ENCODE measurements around the gene PTCH2. TPM values are rescaled to one million over a fixed set of nuclear protein-coding genes. Genes with fewer than 3 reads are reported as not detected.
A peak's percentile ranks its signal among the peaks of the same experiment; 100 is the strongest.

The PTCH2 gene, protein sequence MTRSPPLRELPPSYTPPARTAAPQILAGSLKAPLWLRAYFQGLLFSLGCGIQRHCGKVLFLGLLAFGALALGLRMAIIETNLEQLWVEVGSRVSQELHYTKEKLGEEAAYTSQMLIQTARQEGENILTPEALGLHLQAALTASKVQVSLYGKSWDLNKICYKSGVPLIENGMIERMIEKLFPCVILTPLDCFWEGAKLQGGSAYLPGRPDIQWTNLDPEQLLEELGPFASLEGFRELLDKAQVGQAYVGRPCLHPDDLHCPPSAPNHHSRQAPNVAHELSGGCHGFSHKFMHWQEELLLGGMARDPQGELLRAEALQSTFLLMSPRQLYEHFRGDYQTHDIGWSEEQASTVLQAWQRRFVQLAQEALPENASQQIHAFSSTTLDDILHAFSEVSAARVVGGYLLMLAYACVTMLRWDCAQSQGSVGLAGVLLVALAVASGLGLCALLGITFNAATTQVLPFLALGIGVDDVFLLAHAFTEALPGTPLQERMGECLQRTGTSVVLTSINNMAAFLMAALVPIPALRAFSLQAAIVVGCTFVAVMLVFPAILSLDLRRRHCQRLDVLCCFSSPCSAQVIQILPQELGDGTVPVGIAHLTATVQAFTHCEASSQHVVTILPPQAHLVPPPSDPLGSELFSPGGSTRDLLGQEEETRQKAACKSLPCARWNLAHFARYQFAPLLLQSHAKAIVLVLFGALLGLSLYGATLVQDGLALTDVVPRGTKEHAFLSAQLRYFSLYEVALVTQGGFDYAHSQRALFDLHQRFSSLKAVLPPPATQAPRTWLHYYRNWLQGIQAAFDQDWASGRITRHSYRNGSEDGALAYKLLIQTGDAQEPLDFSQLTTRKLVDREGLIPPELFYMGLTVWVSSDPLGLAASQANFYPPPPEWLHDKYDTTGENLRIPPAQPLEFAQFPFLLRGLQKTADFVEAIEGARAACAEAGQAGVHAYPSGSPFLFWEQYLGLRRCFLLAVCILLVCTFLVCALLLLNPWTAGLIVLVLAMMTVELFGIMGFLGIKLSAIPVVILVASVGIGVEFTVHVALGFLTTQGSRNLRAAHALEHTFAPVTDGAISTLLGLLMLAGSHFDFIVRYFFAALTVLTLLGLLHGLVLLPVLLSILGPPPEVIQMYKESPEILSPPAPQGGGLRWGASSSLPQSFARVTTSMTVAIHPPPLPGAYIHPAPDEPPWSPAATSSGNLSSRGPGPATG
- under 0.01 and 0.05 TPM in 2 replicates for total RNA-seq

DNA sequence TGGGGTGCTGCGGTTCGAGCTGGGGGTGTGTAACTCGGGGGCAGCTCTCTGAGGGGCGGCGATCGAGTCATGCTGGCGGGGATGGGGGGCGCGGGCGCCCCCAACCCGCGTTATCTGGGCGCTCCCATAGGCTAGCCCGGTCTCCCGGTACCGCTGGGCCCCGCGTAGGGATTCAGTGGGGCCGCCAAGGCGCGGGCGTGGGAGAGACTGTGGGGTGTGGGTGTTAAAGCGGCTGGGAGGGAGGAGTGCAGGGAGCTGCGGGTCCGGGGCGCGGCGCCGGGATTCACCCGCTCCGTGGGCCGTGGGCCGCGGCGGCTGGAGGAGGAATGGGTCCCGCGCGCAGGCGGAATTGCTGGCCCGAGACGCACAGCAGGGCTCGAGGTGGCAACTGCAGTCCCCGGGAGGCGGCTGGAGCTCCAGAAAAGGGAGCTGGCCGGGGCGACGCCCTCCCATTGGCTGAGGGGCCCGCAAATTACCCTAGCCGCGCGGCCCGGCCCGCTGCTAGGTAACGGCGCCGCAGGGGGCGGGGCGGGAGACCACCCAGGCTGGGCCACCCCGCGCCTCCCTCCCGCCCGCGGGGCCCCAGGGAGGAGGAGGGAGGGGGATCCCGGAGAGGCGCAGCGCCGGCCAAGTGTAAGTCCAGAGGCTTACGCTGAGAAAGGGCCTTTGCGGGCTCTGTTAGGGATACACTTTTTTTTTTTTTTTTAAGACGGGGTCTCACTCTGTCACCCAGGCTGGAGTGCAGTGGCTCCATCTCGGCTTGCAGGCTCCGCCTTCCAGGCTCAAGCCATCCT lies at the start of gene PTCH2:
Gene PTCH2, minus strand, starts transcription at position 392 of the 794 bp plus-strand sequence. Its CDS starts 321 bp downstream, at position 71.
- peak; percentile 60 for DNase-seq

DNA sequence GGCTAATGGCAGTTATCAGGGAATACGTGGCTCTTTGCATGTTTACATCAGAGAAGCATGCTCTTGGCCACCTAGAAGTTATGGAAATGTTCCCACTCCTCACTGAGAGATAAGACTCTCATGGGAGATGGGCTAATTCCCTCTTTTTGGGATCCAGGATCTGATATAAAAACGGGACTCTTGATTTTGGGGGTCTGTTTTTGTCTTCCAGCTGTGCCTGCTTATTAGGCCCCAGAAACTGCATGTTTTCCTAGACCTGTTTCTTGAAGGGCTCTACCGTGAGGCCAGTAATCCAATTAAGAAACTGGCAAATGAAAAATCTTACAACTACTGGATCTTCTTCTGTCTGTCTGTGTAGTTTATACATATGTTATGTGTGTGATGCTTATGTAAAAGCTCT lies 47.0 kb upstream of the PTCH2 start:
- DNase-seq, result no peak

- no peak for DNase-seq
Observed at GRCh38 chr1:44885406-44885805, 42.4 kb upstream of the PTCH2 start.

DNA sequence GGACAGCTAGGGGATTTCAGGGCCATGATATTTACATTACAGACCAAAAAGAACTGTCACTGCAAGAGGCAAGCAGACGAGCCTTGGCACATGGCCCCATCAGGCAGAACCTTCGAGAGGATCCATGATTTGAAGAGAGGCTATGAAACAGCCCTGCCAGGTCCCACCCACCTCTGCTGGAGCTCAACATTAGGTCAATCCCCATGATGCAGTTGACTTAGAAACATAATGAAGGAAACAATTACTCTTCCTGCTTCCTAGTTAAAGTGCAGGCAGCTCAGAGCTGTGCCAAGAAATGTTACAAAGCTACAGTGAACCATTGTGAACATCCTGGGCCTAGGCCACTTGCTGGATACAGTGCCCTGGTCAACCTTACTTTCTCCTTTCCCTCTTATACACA lies 41.7 kb upstream of the PTCH2 start:
- DNase-seq, result peak; percentile 86

GRCh38 chr1:44881011-44881632 lies 38.1 kb upstream of the PTCH2 start:
- DNase-seq, result no peak

- DNase-seq, result no peak
Observed at GRCh38 chr1:44874155-44874554, 31.1 kb upstream of the PTCH2 start.

GRCh38 chr1:44870096-44870495 lies 27.0 kb upstream of the PTCH2 start:
- no peak for DNase-seq

DNA sequence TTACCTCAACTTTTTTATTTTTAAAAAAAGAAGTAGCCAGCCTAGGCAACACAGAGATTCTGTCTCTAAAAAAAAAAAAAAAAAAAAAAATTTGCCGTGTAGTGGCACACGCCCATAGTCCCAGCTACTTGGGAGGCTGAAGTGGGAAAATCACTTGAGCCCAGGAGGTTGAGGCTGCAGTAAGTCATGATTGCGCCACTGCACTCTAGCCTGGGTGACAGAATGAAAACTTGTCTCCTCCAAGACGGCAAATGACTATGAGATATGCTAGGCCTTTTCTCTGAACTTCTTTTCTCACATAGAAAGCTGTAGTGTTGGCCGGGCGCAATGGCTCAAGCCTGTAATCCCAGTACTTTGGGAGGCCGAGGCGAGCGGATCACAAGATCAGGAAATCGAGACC lies 24.7 kb upstream of the PTCH2 start:
- no peak for DNase-seq

- no peak for DNase-seq
Observed at GRCh38 chr1:44862829-44863401, 19.9 kb upstream of the PTCH2 start.

- DNase-seq, result no peak
Observed at GRCh38 chr1:44860891-44861425, 17.9 kb upstream of the PTCH2 start.

DNA sequence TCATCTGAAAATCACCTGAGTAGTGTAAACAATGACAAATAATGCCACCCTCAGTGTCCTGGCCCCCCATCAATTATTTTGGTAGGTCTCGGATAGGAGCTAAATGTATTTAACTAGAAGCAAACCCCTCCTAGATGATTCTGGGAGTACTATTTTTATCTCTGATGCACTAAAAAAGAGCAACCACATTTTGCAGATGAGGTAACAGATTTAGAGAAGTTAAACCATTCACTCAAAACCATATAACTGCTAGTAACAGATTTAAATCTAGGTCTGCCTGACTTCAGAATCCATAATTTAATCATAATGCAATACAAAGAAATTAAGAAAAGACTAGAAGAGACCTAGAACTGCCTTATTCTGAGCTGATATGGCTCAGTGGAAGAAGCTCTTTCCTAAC lies 17.3 kb upstream of the PTCH2 start:
- DNase-seq, result no peak

GRCh38 chr1:44857446-44857845 lies 14.4 kb upstream of the PTCH2 start:
- no peak for DNase-seq

GRCh38 chr1:44855742-44856141 lies 12.7 kb upstream of the PTCH2 start:
- no peak for DNase-seq

GRCh38 chr1:44854970-44855369 lies 11.9 kb upstream of the PTCH2 start:
- no peak for DNase-seq

DNA sequence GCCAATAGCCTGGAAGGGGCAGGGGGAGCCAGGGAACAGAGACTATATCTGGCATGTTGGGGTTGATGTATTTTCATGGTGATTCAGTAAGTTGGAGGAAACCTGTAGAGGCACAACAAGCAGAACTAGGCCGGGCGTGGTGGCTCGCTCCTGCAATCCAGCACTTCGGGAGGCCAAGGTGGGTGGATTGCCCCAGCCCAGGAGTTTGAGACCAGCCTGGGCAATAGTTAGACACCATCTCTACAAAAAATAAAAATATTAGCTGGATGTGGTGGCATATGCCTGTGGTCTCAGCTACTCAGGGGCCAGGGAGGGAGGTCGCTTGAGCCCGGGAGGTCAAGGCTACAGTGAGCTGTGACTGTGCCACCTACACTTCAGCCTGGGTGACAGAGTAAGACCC lies 10.1 kb upstream of the PTCH2 start:
- DNase-seq, result no peak

DNA sequence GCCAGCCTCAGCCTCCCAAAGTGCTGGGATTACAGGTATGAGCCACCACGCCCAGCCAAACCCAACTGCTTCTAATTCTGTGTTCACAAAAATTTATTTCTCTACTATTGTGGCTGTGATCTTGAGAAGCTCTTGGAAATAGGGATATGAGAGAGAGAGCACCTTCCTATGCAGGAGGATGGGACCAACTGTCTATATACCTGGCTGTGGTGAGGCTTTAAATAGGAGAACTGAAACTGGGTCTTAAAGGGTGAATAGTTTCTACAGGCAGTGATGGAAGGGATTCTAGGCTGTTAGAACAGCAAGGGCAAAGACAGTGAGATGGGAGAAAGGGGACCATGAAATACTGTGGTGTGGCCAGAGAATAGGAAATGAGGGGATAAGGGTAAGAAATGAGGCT lies 8.3 kb upstream of the PTCH2 start:
- no peak for DNase-seq

- DNase-seq, result no peak
Observed at GRCh38 chr1:44849575-44850132, 6.6 kb upstream of the PTCH2 start.

- DNase-seq, result peak; percentile 44
Observed at GRCh38 chr1:44848456-44849181, 5.6 kb upstream of the PTCH2 start.

DNA sequence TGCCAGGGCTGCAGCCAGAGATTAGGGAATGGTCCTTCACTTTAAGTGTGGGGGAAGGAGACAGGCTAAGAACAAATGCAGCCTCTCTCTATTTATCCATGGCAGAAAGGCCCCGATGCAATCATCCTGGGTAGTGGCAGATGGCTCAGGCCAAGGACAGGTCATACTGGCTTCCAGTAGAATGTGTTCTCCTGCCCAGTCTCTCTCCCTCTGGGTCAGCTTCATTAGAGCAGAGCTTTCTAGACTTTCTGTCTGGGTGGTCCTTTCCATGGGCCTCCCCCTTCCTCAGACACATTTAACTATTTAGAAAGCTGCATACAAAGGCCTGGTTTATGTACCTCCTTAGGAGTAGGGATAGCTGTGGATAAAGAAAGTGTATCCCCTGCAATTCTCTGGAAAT lies 4.8 kb upstream of the PTCH2 start:
- DNase-seq, result no peak

DNA sequence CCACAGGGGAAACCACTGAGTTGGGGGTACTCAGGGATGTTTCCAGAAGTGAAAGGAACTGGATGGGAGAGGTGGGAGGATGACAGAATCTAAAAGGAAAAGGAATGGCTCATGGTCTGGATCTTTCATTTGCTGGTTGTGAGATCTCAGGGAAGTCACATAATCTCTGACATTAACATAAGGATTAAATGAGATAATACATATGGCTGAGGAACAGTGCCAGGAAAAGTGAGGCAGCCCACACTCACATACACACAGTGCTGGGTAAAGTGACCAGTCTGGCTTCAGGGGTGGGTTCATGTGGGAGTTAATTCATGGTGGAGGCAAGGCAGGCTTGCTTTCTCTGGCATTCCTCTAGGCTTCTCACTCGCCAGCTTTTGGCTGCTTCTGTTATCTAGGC lies 3.9 kb upstream of the PTCH2 start:
- no peak for DNase-seq
